Epithelial cell of esophagus (primary cell): ENCODE data around the gene ISLR.

Source experiments
- DNase-seq: peaks from one replicate; pipeline ENCODE4 v3.0.0; 2010; ENCODE audit warnings: low read depth
- H3K4me3 ChIP-seq: 2 replicates; pipeline ENCODE4 v1.5.1; 2011; ENCODE audit warnings: mild to moderate bottlenecking, low read length, control low read depth
- TF ChIP-seq, protein P1 (sequence below): IDR thresholded peaks from 2 replicates; pipeline ENCODE4 v1.5.1; 2011; ENCODE audit warnings: low read depth, mild to moderate bottlenecking, low read length, control low read depth, inconsistent platforms; ENCODE audit not compliant: insufficient read depth; ENCODE audit errors: missing control alignments

The ISLR gene

GRCh38 chr15:74201710-74202420, 28.4 kb downstream of the ISLR start:
- H3K4me3 ChIP-seq, result no peak overlapping the region
- DNase-seq, result peak; percentile 86
- TF ChIP-seq, protein P1, sequence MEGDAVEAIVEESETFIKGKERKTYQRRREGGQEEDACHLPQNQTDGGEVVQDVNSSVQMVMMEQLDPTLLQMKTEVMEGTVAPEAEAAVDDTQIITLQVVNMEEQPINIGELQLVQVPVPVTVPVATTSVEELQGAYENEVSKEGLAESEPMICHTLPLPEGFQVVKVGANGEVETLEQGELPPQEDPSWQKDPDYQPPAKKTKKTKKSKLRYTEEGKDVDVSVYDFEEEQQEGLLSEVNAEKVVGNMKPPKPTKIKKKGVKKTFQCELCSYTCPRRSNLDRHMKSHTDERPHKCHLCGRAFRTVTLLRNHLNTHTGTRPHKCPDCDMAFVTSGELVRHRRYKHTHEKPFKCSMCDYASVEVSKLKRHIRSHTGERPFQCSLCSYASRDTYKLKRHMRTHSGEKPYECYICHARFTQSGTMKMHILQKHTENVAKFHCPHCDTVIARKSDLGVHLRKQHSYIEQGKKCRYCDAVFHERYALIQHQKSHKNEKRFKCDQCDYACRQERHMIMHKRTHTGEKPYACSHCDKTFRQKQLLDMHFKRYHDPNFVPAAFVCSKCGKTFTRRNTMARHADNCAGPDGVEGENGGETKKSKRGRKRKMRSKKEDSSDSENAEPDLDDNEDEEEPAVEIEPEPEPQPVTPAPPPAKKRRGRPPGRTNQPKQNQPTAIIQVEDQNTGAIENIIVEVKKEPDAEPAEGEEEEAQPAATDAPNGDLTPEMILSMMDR, result no peak

- DNase-seq, result peak; percentile 83
- no peak within 1 kb of the TSS for H3K4me3 ChIP-seq
- TF ChIP-seq, protein P1, result peak; percentile 29
Measured at GRCh38 chr15:74202452-74203401, 29.2 kb downstream of the ISLR start, which contains the start of gene STRA6. STRA6 (minus strand) TSS chr15:74202787; CDS start chr15:74202267, 520 bp downstream.

DNA sequence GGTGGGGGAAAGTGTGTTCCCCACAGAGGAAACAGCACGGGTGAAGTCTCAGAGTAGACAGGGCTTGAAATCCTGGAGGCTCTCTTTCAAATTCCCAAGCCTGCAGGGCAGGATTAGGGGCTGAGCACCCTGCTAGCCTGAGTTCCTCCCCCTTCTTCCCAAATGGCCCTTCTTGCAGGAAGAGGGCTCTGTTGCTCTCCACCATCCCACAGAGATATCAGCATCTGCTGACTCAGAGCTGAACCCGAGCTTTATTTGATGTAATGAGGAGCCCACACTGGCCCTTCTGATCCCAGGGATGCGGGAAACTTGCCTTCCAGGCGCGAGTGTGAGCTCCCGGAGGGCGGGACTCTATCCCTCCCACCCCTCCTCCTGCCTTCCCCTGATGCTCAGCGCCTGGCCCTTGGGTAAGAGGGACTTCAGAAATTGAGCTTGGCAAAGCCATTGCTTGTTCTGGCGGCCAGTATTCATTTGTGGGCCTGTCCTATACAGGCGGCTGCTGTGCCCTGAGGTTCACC, 30.5 kb downstream of the ISLR start:
- H3K4me3 ChIP-seq, result no peak overlapping the region
- no peak for DNase-seq
- TF ChIP-seq, protein P1, result no peak

- TF ChIP-seq, protein P1, result no peak
- DNase-seq, result no peak
- no peak overlapping the region for H3K4me3 ChIP-seq
Measured at GRCh38 chr15:74205582-74205947, 32.1 kb downstream of the ISLR start.

DNA sequence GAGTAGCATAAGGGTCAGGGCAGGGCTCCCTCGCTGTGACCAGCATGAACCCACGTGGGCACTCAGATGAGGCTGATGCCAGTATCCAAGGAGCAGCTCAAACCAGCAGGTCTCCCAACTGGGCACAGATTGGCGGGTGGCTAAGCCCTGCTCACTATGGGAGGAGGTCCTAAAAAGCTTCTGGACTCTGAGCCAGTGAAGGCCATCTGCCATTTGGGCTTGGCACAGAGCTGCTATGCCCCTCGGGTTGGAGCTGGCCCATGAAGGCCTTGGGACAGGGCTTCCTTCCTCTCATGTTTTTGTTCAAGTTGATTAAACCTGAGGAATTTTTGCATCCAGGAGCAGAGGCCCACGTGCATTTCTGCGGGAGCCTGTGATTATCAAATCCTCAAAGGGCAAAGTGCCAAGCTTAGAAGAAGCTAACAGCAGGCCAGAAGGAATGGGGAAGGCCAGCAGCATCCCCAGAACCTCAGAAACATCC, 33.3 kb downstream of the ISLR start:
- no peak for DNase-seq
- TF ChIP-seq, protein P1, result no peak

GRCh38 chr15:74207652-74208440, 34.3 kb downstream of the ISLR start:
- H3K4me3 ChIP-seq, result no peak overlapping the region
- no peak for DNase-seq
- TF ChIP-seq, protein P1, result no peak

More for the DNA sequence above, 33.3 kb downstream of the ISLR start:
- H3K4me3 ChIP-seq, result no peak overlapping the region
